ENCODE results near the gene DERA.

DERA gene

GRCh38 chr12:16086462-16086861 is 175.3 kb downstream of the DERA start:
- DNase-seq (ENCODE audit: low spot score in 2 of 2) (no peak), ATAC-seq (no peak)
- Mint-ChIP-seq H3K27ac (no peak overlapping the region), H3K9me3 (no peaks in the 10 kb centered on the region), H3K36me3 (no peaks in the 10 kb centered on the region), H3K4me1 (no peaks in the 10 kb centered on the region), H3K4me3 (no peak overlapping the region)

GRCh38 chr12:16086942-16087341 is 175.8 kb downstream of the DERA start:
- no peak for ATAC-seq
- no peak overlapping the region for H3K27ac Mint-ChIP-seq
- no peaks in the 10 kb centered on the region for H3K9me3 Mint-ChIP-seq
- no peaks in the 10 kb centered on the region for H3K36me3 Mint-ChIP-seq
- H3K4me1 Mint-ChIP-seq: no peaks in the 10 kb centered on the region
- H3K4me3 Mint-ChIP-seq: no peak overlapping the region
- DNase-seq (ENCODE audit: low spot score in 2 of 2): no peak
